HG03097 (cell line): Measurements from ENCODE around the gene HEPHL1.
"Not testable (repeated sequence)": the region's sequence is repeated elsewhere in the genome, so short reads cannot be mapped to it uniquely, and the experiment has no call there.

Experiments used
- ATAC-seq: cut with Tn5 transposase; IDR thresholded peaks from one replicate; pipeline ENCODE4 v1.9.1; 2021; ENCODE audit not compliant: unreplicated experiment, low FRiP score

The HEPHL1 gene

DNA sequence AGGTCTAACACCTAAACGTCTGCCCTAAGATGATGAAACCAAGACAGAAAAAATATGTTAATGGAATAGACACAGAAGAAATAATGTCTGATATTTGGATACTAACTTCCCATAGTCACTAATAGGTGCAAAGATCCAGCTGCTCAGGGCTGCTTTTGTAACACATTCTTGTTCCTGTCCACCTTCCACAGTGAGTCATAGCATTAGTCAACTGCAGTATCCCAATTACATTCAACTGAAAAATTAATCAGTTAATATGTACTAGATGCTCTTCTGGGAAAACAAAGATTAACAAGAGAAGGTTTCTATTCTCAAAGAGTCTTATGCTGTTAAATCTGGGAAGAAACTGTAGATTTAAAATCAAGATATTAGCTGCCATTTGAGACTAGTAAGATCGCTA, 47.6 kb downstream of the HEPHL1 start:
- ATAC-seq: no peak

DNA sequence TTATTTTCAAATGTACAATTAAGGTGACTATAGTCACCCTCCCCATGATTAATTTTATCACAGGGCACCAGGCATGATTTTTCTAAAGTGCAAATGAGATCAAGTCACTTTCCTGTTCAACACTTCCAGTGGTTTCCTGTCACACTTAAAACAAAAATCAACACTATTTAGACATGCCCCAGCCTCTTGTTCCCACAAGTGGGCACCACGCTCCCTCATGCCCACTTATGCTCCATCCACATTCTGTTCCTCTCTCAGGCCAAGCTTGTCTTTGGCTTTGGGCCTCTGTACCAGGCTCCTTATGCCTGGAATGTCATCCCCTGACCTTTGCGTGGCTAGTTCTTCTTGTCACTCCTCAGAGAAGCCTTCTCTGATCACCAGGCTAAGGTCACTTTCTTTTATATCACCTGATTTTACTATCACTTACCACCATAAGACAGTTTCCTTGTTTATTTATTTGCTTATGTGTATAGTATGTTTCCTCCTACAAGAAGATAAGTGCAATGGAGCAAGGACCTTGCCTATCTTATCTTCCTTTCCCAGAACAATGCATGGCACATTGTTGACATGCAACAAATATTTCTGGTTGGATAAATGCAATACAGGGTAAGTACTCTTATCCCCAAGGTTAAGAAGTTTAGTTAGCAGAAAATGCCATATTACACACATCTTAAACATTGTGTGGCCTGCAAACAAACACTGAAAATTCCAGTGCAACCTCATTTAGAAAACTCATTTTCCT, 56.6 kb downstream of the HEPHL1 start:
- ATAC-seq: no peak

DNA sequence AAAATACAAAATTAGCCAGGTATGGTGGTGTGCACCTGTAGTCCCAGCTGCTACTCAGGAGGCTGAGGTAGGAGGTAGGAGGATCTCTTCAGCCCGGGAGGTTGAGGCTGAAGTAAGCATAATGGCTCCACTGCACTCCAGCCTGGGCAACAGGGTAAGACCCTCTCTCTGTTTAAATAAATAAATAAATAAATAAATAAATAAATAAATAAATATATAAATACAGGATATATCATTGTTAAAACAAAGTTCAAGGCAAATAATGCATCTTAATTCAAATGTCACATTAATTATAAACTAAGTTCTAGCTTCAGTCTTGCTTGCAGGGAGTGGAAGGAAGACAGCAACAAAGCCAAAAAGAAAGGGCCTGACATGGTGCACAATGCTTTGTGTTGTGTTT, 63.0 kb downstream of the HEPHL1 start:
- ATAC-seq: no peak

DNA sequence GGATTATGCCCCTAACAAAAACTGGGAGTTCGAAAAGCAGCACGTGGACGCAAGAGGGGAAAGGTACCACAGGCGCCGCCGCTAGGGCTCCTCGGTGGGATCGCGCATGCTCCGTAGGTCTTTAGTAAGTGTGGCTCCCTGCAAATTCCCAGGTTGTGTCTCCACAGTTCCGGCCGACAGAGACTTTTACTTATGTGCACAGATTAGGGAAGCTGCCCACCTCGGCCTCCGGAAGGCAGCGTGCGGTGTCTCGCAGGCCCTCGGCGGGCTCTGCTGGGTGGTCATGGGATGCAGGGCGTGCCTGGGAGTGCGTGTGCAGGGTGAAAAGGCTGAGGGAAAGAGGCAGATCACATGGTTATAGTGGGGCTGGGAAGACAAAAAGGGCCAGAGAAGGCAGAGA, 67.8 kb downstream of the HEPHL1 start:
- ATAC-seq: no peak

DNA sequence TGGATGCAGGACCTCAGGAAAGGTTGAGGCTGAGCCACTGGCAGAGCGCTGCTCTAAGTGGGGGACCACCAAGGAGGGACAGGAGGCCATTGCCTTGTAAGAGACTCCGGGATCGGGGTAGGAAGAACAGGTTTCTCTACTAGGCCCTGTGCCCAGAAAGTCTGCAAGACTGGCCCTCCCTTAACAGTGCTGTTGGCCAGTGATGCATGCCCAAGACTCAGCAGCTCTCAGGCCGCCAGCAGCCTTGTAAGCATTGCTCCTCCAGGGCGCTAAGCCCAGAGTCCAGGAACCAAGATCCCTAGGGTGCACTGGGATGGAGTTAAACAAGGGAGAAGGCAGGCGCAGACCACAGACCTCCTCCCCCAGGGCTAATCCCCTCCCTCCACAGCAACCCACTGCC, 68.2 kb downstream of the HEPHL1 start:
- no peak for ATAC-seq

DNA sequence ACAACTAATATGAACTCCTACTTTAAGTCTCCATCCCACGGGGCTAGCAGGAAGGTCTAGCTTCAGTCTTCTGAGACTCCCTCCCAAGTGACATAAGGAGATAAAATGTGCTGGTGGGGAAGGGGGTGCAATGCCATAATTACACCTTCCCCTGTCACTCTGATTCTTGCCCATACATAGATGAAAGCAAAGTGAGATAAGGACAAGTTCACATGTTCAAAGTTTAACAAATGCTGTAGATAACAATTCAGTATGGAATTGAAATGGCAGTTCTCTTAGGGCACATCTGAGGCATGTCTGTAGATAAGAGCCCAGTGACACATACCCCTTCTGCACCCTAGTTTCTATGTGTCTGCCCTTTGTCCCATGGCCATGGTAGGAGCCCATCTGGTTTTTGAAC, 69.2 kb downstream of the HEPHL1 start:
- ATAC-seq: no peak

DNA sequence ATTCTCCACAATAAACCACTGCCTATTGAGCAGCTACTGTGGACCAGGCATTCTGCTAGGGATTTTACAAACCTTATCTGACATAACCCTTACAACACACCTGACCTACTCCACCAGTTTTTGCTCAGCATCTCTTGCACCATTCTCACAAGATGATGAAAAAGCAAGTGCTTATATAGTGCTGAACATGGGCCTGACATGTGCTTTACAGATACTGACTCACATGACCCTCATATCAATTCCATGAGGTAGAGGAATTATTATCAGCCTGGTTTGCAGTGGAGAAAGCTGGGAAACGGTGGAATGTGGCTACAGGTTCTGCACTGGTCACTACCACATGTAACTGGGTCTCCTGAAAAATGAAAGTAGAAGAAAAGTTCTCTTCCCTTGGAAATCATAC, 69.9 kb downstream of the HEPHL1 start:
- no peak for ATAC-seq

DNA sequence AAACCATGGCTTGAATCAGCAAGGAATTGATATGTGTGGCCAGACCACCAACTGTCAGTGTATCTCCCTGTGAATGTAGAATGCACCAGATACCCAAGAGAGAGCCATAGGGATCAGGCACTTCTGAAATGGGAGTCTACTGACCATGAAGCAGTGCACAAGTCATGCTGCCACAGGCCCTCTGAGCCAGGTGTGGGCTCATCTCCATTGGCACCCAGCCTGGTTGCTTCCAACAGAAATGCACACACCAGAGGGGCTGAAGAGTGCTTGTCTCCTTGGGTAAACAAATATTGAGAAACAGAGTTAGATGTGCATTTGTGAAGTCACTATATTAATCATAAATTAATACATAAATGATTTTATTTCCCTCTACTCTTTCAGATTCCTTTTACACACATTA, 79.1 kb downstream of the HEPHL1 start:
- no peak for ATAC-seq

DNA sequence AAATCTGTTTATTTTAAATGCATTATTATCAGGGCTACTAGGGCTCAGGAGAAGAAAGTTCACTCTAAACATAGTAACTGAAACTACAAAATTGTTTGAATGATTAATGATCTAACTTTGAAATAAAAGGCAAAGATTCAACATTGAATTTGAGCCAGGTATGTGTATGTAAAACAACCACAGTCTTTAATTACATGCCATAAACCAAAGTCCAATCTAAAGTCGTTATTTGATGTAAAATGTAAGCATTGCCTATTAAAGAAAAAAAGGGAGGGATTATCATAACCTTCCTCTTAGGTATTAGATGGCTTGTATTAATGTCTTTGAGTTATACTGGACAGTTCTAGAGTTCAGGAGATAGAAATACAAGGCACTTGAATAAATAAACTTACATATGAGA, 82.3 kb downstream of the HEPHL1 start:
- no peak for ATAC-seq

DNA sequence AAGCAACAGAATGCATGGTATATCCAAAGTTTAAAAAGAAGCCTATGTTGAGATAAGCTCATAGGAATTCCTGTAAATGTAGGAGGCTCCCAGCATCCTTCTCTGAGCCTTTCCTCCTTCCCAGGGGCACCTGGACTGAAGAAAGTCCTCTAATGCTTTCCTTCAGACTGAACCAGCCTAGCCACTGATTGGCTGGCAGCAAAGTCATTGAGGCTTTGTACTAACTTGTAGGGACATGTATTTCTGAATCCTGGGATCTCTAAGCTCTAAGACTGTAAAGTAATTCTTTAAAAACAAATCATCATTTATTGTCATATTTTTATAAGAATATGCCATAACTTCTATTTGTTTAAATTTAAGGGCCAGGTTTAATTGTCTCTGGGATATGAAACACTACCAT, 83.6 kb downstream of the HEPHL1 start:
- ATAC-seq: no peak

DNA sequence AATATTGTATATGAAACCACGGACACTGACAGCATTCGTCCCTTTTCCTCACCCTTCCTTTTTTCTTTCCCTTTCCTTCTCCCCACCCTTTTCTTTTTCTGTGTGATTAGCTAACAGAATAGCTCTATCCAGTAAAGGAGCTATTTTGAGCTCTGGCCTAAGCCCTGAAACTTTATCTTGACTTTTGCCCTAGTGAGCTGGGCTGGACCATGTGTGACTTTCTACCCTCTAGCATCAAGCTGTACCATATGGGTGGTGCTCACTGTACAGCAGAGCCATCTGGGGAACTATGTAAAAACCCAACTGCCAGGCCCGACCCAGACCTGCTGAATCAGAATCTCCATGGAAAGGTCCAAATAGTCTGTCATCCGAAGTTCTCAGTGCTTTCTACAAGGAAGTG, 85.6 kb downstream of the HEPHL1 start:
- ATAC-seq: no peak

DNA sequence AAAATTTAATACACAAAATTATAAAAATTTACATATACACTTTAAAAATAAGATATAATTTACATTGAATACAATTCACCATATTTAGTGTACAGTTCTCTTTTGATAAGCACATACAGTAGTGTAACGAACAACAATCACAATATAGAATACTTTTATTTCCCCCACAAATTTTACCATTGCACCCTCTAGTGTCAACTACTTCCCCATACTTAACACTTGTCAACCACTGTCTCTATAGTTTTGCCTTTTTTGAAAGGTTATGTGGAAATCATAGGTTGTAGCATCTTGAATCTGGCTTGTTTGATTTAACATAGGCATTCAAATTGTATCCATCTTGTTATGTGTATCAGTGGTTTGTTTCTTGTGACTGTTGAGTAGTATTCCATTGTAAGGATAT, 86.2 kb downstream of the HEPHL1 start:
- no peak for ATAC-seq

DNA sequence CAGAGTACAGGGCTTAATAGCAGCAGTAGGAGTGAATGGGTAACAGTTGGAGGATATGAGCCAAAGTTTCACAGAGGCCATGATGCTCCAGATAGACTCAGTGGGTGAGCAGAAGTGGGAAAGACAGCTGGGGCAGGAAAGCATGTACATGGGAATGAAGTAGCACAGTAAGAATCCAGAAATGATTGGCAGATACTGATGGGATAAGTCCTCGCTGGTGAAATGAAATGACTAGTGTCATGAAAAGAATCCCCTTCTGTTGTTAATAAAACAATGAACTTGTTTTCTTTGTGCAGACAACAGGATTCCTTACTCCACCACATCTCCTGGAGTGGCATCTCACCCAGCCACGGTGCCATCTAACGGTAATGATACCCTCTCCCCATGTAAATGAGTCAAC, 90.1 kb downstream of the HEPHL1 start:
- ATAC-seq: no peak

DNA sequence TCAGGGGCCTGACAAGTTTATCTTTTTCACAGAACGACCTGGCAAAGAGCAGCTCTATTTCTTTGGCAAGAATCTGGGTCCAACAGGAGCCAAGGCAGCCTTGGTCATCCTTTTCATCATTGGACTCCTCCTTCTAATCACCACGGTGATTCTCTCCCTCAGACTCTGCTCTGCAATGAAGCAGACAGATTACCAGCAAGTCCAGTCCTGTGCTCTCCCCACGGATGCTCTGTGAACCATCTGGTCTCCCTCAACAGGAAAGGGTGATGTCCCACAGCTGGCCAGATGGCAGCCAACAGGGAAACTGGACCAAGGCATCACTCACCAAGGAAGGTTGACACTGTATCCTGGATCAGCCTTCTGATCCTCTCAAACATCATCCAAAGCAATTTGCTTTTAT, 90.5 kb downstream of the HEPHL1 start:
- no peak for ATAC-seq

DNA sequence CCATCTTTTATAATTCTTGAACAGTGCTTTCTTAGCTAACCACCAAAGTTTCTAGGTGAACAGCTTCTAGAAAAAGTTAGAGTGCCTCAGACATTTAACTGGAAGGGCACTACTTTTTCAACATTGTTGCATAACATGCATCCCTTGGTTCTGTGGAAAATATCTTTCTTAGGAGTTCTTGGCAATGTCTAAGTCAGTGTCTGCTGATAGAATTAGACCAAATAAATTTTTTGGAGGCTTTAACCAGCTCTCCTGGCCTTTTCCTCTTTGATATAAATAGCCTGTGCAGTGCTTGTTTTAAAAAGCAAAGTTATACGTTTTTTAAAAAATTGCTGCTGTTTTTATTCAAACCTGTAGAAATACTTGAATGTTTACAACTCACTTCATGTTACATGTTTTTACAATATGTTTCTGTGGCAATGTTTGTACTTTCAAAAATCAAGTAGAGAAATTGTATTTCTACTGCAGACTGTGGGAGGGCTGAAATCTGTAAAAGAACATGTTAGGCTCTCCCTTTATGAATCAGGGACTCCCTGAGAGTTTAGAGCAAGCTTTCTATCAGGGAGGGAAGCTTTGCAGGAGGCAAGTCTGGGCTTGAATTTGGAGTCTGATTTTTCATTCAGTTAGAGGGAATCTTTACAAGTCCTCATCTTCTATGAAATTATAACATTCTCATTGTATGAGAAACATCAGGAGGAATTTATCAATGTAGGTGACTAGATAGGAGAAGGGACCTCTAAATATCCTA, 91.2 kb downstream of the HEPHL1 start:
- ATAC-seq: no peak

DNA sequence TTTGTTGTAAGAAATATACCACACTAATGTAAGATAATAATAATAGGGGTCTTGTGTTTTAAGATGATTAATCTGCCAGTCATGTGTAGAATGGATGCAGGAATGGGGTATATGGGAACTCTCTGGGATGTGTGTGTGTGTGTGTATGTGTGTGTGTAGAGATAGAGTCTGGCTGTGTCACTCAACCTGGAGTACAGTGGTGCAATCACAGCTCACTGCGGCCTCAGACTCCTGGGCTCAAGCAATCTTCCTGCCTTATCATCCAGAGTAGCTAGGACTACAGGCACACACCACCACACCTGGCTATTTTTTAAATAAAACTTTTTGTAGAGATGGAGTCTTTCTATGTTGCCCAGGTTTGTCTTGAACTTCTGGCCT, 96.0 kb downstream of the HEPHL1 start:
- no peak for ATAC-seq

DNA sequence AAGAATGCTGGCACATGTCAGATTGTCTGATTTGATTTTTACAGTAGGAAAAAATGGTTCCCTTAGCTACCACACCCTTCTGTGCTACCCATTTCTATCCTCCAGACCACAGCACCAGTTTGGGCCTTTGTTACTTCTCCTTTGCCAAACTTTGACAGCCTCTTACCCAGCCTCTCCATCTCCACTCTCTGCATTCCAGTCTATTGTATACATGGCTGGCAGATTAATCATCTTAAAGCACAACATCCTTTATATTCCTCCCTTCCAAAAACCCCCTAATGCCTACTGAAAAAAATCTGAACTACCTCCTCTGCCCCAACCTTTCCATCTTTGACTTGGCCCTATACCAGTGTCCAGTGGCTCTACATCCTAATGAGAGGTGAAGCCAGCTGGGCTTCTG, 96.7 kb downstream of the HEPHL1 start:
- ATAC-seq: no peak

DNA sequence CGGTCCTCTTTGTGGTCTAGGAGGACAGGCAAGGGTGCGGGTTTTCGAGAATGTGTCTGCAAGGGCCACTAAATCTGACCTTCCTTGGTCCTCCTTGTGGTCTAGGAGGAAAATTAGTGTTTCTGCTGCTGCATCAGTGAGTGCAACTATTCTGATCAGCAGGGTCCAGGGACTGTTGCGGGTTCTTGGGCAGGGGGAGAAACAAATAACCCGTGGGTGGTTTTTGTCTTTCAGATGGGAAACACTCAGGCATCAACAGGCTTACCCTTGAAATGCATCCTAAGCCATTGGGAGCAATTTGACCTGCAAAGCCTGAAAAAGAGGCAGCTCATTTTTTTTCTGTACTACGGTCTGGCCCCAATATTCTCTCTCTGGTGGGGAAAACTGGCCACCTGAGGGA, 98.5 kb downstream of the HEPHL1 start:
- not testable (repeated sequence) for ATAC-seq

DNA sequence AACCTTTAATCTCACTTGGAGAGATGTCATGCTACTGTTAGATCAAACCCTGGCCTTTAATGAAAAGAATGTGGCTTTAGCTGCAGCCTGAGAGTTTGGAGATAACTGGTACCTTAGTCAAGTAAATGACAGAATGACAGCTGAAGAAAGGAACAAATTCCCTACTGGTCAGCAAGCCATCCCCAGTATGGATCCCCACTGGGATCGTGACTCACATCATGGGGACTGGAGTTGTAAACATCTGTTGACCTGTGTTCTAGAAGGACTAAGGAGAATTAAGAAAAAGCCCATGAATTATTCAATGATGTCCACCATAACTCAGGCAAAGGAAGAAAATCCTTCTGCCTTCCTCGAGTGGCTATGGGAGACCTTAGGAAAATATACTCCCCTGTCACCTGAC, 99.4 kb downstream of the HEPHL1 start:
- not testable (repeated sequence) for ATAC-seq

DNA sequence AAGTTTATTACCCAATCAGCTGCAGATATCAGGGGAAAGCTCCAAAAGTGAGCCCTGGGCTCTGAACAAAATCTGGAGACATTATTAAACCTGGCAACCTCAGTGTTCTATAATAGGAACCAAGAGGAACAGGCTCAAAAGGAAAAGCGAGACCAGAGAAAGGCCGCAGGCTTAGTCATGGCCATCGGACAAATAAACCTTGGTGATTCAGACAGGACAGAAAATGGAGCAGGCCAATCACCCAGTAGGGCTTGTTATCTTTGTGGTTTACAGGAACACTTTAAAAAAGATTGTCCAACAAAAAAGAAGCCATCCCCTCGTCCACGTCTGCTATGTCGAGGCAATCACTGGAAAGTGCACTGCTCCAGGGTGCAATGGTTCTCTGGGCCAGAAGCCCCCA, 99.8 kb downstream of the HEPHL1 start:
- ATAC-seq: no peak

DNA sequence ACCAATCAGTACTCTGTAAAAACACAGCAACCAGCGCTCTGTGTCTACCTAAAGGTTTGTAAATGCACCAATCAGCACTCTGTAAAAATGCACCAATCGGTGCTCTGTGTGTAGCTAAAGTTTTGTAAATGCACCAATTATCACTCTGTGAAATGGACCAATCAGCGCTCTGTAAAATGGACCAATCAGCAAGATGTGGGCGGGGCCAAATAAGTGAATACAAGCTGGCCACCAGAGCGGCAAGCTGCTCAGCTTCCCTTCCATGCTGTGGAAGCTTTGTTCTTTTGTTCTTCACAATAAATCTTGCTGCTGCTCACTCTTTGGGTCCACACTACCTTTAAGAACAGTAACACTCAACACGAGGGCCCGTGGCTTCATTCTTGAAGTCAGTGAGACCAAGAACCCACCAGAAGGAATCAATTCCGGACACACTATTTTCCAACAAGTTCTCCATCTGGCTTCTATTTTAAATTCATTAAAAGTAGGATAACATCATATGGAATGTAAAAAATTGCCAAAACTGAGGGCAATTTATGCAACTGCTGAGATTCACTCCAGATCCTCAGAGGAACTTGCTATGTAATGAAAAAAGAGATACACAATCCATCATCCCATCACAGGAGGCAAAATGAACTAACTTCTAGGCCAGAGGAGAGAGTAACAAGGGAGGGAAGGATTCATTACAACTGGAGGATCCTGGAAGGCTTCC, 104.4 kb downstream of the HEPHL1 start:
- ATAC-seq: no peak

DNA sequence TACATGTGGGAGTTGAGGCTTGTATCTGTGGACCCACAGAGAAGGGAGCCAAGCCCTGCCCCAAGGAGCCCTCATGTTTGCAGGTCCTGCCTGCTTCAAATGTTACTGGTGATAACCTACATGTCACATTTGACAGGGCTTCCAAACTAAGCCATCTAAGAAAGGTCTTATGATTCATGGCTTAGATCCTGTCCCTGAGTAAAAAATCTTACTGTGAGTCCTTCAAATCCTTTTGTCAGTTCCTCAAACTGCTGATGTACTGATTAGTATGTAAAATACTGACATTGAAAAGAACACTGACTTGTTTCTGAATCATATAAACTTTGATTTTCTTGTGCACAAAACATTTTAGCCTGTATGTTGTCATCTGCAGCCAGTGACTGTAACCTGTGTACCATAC, 106.5 kb downstream of the HEPHL1 start:
- ATAC-seq: no peak
